NCI-H1092 treated with DMSO at 0.1 percent for 48 hours (cell line): ENCODE data around the gene FUBP3.

Source experiments
- DNase-seq: peaks from one replicate; lab custom pipeline; 2025; lab: John Stamatoyannopoulos, UW

FUBP3 gene

GRCh38 chr9:130634191-130634768 lies 54.9 kb downstream of the FUBP3 start:
- DNase-seq = no peak

GRCh38 chr9:130634801-130635200 lies 55.4 kb downstream of the FUBP3 start:
- DNase-seq = no peak

- no peak for DNase-seq
Measured at GRCh38 chr9:130635306-130635705, 55.9 kb downstream of the FUBP3 start.

GRCh38 chr9:130635721-130636647 lies 56.6 kb downstream of the FUBP3 start:
- no peak for DNase-seq

GRCh38 chr9:130636648-130637020 lies 57.3 kb downstream of the FUBP3 start:
- no peak for DNase-seq

GRCh38 chr9:130638284-130639123 lies 59.1 kb downstream of the FUBP3 start:
- no peak for DNase-seq

- DNase-seq = peak; percentile 62
Measured at GRCh38 chr9:130639124-130639765, 59.9 kb downstream of the FUBP3 start.

- no peak for DNase-seq
Measured at GRCh38 chr9:130639866-130640555, 60.6 kb downstream of the FUBP3 start.

- DNase-seq = no peak
Measured at GRCh38 chr9:130640681-130641080, 61.3 kb downstream of the FUBP3 start.

GRCh38 chr9:130642926-130643325 lies 63.5 kb downstream of the FUBP3 start:
- no peak for DNase-seq

GRCh38 chr9:130651221-130651620 lies 71.8 kb downstream of the FUBP3 start:
- DNase-seq = no peak

GRCh38 chr9:130651752-130652151 lies 72.4 kb downstream of the FUBP3 start:
- no peak for DNase-seq

- DNase-seq = no peak
Measured at GRCh38 chr9:130654879-130655278, 75.5 kb downstream of the FUBP3 start.

- no peak for DNase-seq
Measured at GRCh38 chr9:130658893-130659698, 79.7 kb downstream of the FUBP3 start.

GRCh38 chr9:130659699-130660248 lies 80.4 kb downstream of the FUBP3 start:
- no peak for DNase-seq

GRCh38 chr9:130660326-130660682 lies 80.9 kb downstream of the FUBP3 start:
- no peak for DNase-seq

GRCh38 chr9:130660683-130661450 lies 81.5 kb downstream of the FUBP3 start:
- no peak for DNase-seq

- DNase-seq = no peak
Measured at GRCh38 chr9:130661451-130662098, 82.2 kb downstream of the FUBP3 start.
